CD14-positive monocyte (primary cell): ENCODE results near the gene NSD1. TPM values are rescaled to one million over a fixed set of nuclear protein-coding genes. Genes with fewer than 3 reads are reported as not detected.

Experiments
- DNase-seq, 3 donors: peaks; one replicate each; pipeline ENCODE4 v3.0.0-alpha.2; 2011 to 2022
- H2AFZ ChIP-seq: 2 replicates; pipeline ENCODE4 v1.6.0; 2012; ENCODE audit warnings: mild to moderate bottlenecking, low read depth, low read length, inconsistent platforms; ENCODE audit not compliant: insufficient read depth, poor library complexity, severe bottlenecking
- H3K27ac ChIP-seq, 2 donors: 1 replicate in 1 of 2; 2 replicates in 1 of 2; pipeline ENCODE4 v1.5.1; 2012 to 2013; ENCODE audit warnings: low read length in 2 of 2, control low read depth in 1 of 2, inconsistent platforms in 1 of 2, low read depth in 1 of 2, mild to moderate bottlenecking in 1 of 2
- H3K27me3 ChIP-seq, 2 donors: one replicate each; pipeline versions ENCODE4 v1.6.0 to v1.6.1; 2011 to 2013; ENCODE audit warnings: low read length in 2 of 2; ENCODE audit not compliant: control insufficient read depth in 2 of 2, insufficient read depth in 2 of 2
- H3K36me3 ChIP-seq, 2 donors: replicated peaks in 1 of 2; 1 replicate in 1 of 2; 2 replicates in 1 of 2; pipeline versions ENCODE4 v1.5.1 to v1.6.1; 2012 to 2013; ENCODE audit warnings: low read length in 2 of 2, control low read depth in 1 of 2, inconsistent platforms in 1 of 2, mild to moderate bottlenecking in 1 of 2; ENCODE audit not compliant: insufficient read depth in 2 of 2, control insufficient read depth in 1 of 2
- H3K4me1 ChIP-seq, 2 donors: 1 replicate in 1 of 2; 2 replicates in 1 of 2; pipeline versions ENCODE4 v1.5.1 to v1.6.1; 2012 to 2013; ENCODE audit warnings: low read length in 2 of 2, control low read depth in 1 of 2, inconsistent platforms in 1 of 2, mild to moderate bottlenecking in 1 of 2, moderate library complexity in 1 of 2; ENCODE audit not compliant: insufficient read depth in 2 of 2, control insufficient read depth in 1 of 2
- H3K4me2 ChIP-seq: replicated peaks from 2 replicates; pipeline ENCODE3; 2012; ENCODE audit warnings: low read length, moderate library complexity, mild to moderate bottlenecking; ENCODE audit not compliant: poor library complexity, severe bottlenecking; ENCODE audit errors: extremely low read depth
- H3K4me3 ChIP-seq, 3 experiments: fragments of 200-600 bp in 1 of 3; sonication (generic) in 1 of 3; replicated peaks in 1 of 3; 1 replicate in 2 of 3; 2 replicates in 1 of 3; pipeline ENCODE4 v1.5.1; 2011 to 2013; ENCODE audit warnings: low read length in 3 of 3, mild to moderate bottlenecking in 3 of 3, control low read depth in 2 of 3, low read depth in 2 of 3, inconsistent platforms in 1 of 3, moderate library complexity in 1 of 3
- H3K79me2 ChIP-seq: 2 replicates; pipeline ENCODE4 v1.6.0; 2012; ENCODE audit warnings: mild to moderate bottlenecking, control low read depth, inconsistent platforms, low read length, moderate library complexity; ENCODE audit not compliant: insufficient read depth
- H3K9ac ChIP-seq: 2 replicates; pipeline ENCODE4 v1.6.0; 2017; ENCODE audit warnings: low read length, mild to moderate bottlenecking; ENCODE audit not compliant: insufficient read depth, poor library complexity, severe bottlenecking
- H3K9me3 ChIP-seq, 2 donors: replicated peaks in 1 of 2; 1 replicate in 1 of 2; 2 replicates in 1 of 2; pipeline versions ENCODE4 v1.5.1 to v1.6.1; 2012 to 2013; ENCODE audit warnings: low read length in 2 of 2, control low read depth in 1 of 2; ENCODE audit not compliant: control insufficient read depth in 1 of 2, insufficient read depth in 1 of 2
- H4K20me1 ChIP-seq: 2 replicates; pipeline ENCODE4 v1.6.0; 2012; ENCODE audit warnings: mild to moderate bottlenecking, low read length, control low read depth, moderate library complexity; ENCODE audit not compliant: insufficient read depth
- H3K27ac Mint-ChIP-seq, 7 donors: one replicate each; pipeline ENCODE4 v1.8.0; 2020; ENCODE audit warnings: mild to moderate bottlenecking in 7 of 7, mixed read lengths in 7 of 7, moderate library complexity in 6 of 7, inconsistent platforms in 2 of 7
- H3K27me3 Mint-ChIP-seq, 3 donors: one replicate each; pipeline ENCODE4 v1.8.0; 2021 to 2022; ENCODE audit warnings: low read depth in 3 of 3, mild to moderate bottlenecking in 3 of 3, mixed read lengths in 3 of 3, moderate library complexity in 3 of 3, inconsistent platforms in 1 of 3
- H3K36me3 Mint-ChIP-seq, 2 donors: one replicate each; pipeline ENCODE4 v1.8.0; 2020; ENCODE audit warnings: mixed read lengths in 2 of 2, inconsistent platforms in 1 of 2, mild to moderate bottlenecking in 1 of 2
- H3K4me1 Mint-ChIP-seq: one replicate; pipeline ENCODE4 v1.8.0; 2020; ENCODE audit warnings: mild to moderate bottlenecking, mixed read lengths
- H3K4me3 Mint-ChIP-seq, 2 donors: one replicate each; pipeline ENCODE4 v1.8.0; 2020; ENCODE audit warnings: mild to moderate bottlenecking in 2 of 2, mixed read lengths in 2 of 2, moderate library complexity in 1 of 2
- H3K9me3 Mint-ChIP-seq, 7 donors: one replicate each; pipeline ENCODE4 v1.8.0; 2020 to 2022; ENCODE audit warnings: mixed read lengths in 7 of 7, mild to moderate bottlenecking in 6 of 7, moderate library complexity in 6 of 7, inconsistent platforms in 2 of 7
- WGBS: methylation state at CpG from one replicate; pipeline ENCODE4 v1.1.5; 2013; ENCODE audit warnings: missing lambda C conversion rate; ENCODE audit not compliant: insufficient coverage; 5-methylcytosine and 5-hydroxymethylcytosine counted together
- intact Hi-C, 2 donors: fragments of 100-400 bp; cut with micrococcal nuclease; formaldehyde crosslinking; loops; one replicate each; pipeline versions ENCODE4 v1.15.0 to v1.15.1; 2023
- polyA plus RNA-seq, 3 donors: library from polyadenylated mRNA; depleted of rRNA in 1 of 3; unstranded in 2 of 3; stranded (reverse) in 1 of 3; fragments of 300-500 nt in 2 of 3; fragments of >200 nt in 1 of 3; fragmentation: Illumina TruSeq in 2 of 3; gene quantifications; 1 replicate in 2 of 3; 2 replicates in 1 of 3; pipeline ENCODE4 v1.2.3, GENCODE V29; 2012 to 2021
- TF ChIP-seq, protein P1 (sequence below): fragments of 200-600 bp; IDR thresholded peaks from one replicate; pipeline ENCODE4 v1.8.0; 2022; ENCODE audit warnings: antibody characterized with exemption, mild to moderate bottlenecking

Gene NSD1
- polyA plus RNA-seq, 3 donors: 12.6 to 31.9 (median 19.0) TPM

GRCh38 chr5:177270653-177271052 lies 137.1 kb downstream of the NSD1 start:
- no peak overlapping the region for H3K4me3 Mint-ChIP-seq
- Histone ChIP-seq H3K27ac (no peak overlapping the region), H3K36me3 (peaks cover 81 to 100% of the 10 kb centered on the region in 2 donors), H3K4me1 (no peaks in the 10 kb centered on the region), H3K4me2 (no peak overlapping the region), H2AFZ (no peak overlapping the region), H3K9me3 (no peaks in the 10 kb centered on the region), H3K79me2 (no peaks in the 10 kb centered on the region), H3K4me3 (no peak overlapping the region), H4K20me1 (peaks cover 10% of the 10 kb centered on the region), H3K27me3 (no peaks in the 10 kb centered on the region), H3K9ac (no peak overlapping the region)
- WGBS: 95% methylated on average over 2 of the region's 3 CpGs
- TF ChIP-seq, protein P1, sequence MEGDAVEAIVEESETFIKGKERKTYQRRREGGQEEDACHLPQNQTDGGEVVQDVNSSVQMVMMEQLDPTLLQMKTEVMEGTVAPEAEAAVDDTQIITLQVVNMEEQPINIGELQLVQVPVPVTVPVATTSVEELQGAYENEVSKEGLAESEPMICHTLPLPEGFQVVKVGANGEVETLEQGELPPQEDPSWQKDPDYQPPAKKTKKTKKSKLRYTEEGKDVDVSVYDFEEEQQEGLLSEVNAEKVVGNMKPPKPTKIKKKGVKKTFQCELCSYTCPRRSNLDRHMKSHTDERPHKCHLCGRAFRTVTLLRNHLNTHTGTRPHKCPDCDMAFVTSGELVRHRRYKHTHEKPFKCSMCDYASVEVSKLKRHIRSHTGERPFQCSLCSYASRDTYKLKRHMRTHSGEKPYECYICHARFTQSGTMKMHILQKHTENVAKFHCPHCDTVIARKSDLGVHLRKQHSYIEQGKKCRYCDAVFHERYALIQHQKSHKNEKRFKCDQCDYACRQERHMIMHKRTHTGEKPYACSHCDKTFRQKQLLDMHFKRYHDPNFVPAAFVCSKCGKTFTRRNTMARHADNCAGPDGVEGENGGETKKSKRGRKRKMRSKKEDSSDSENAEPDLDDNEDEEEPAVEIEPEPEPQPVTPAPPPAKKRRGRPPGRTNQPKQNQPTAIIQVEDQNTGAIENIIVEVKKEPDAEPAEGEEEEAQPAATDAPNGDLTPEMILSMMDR: no peak
- no peak for DNase-seq
- intact Hi-C loops: no loop called here
- H3K36me3 Mint-ChIP-seq: peaks cover 84 to 95% of the 10 kb centered on the region in 2 donors
- no peak overlapping the region for H3K27ac Mint-ChIP-seq
- peaks cover 0 to 2% (median 1%) of the 10 kb centered on the region in 3 donors for H3K27me3 Mint-ChIP-seq
- H3K9me3 Mint-ChIP-seq: no peaks in the 10 kb centered on the region
- H3K4me1 Mint-ChIP-seq: no peaks in the 10 kb centered on the region

- H3K27me3 ChIP-seq: no peaks in the 10 kb centered on the region
- Mint-ChIP-seq H3K4me1 (no peaks in the 10 kb centered on the region), H3K4me3 (no peak overlapping the region), H3K9me3 (no peaks in the 10 kb centered on the region), H3K27ac (no peak overlapping the region), H3K27me3 (peaks cover 0 to 2% (median 1%) of the 10 kb centered on the region in 3 donors), H3K36me3 (peaks cover 82 to 95% of the 10 kb centered on the region in 2 donors)
- WGBS: 87% methylated on average over 3 of the region's 4 CpGs
- no peak overlapping the region for H2AFZ ChIP-seq
- H3K9me3 ChIP-seq: no peaks in the 10 kb centered on the region
- no peak overlapping the region for H3K4me2 ChIP-seq
- TF ChIP-seq, protein P1: no peak
- no peak for DNase-seq
- no peaks in the 10 kb centered on the region for H3K79me2 ChIP-seq
- no peak overlapping the region for H3K4me3 ChIP-seq
- no peaks in the 10 kb centered on the region for H3K4me1 ChIP-seq
- H4K20me1 ChIP-seq: peaks cover 10% of the 10 kb centered on the region
- no peak overlapping the region for H3K27ac ChIP-seq
- H3K36me3 ChIP-seq: peaks cover 81 to 100% of the 10 kb centered on the region in 2 donors
- no peak overlapping the region for H3K9ac ChIP-seq
- intact Hi-C loops: no loop called here
These were observed 137.5 kb downstream of the NSD1 start for GRCh38 chr5:177271113-177271512.
